HepG2 (cell line): ENCODE measurements around the gene DPP7. TPM values are rescaled to one million over a fixed set of nuclear protein-coding genes. Genes with fewer than 3 reads are reported as not detected.

Experiments
- AGO2 ChIP-seq: fragments of 200-400 bp; formaldehyde crosslinking; optimal IDR thresholded peaks from 2 replicates; pipeline ENCODE3; 2017; ENCODE audit warnings: mild to moderate bottlenecking, low read depth, low read length, moderate library complexity
- BORCS8-MEF2B ChIP-seq: sonication (generic); formaldehyde crosslinking; IDR thresholded peaks from 2 replicates; pipeline ENCODE4 v1.8.0; 2022; ENCODE audit warnings: mild to moderate bottlenecking, missing genetic modification reagents
- FOXA1 ChIP-seq, 2 experiments: fragments of 450-650 bp in 1 of 2; sonication (generic) in 1 of 2; formaldehyde crosslinking in 1 of 2; IDR thresholded peaks; 2 replicates each; pipeline versions ENCODE4 v1.4.0 to v1.6.1; 2016 to 2020; ENCODE audit warnings: missing genetic modification reagents in 1 of 2
- HIVEP1 ChIP-seq: sonication (generic); formaldehyde crosslinking; IDR thresholded peaks from 2 replicates; pipeline ENCODE4 v1.4.0; 2020; ENCODE audit warnings: mild to moderate bottlenecking, missing genetic modification reagents
- JARID2 ChIP-seq: sonication (generic); formaldehyde crosslinking; IDR thresholded peaks from 2 replicates; pipeline ENCODE4 v1.8.1; 2023; ENCODE audit warnings: missing genetic modification reagents, inconsistent platforms; ENCODE audit not compliant: insufficient replicate concordance
- KLF16 ChIP-seq, 2 experiments: sonication (generic) in 1 of 2; formaldehyde crosslinking in 1 of 2; IDR thresholded peaks; 2 replicates each; pipeline versions ENCODE4 v1.6.1 to v1.8.0; 2016 to 2023; ENCODE audit warnings: missing genetic modification reagents in 2 of 2, missing compliant biosample characterization in 1 of 2
- MIXL1 ChIP-seq: IDR thresholded peaks from 2 replicates; pipeline ENCODE4 v1.6.1; 2016
- NR2F2 ChIP-seq: IDR thresholded peaks from 2 replicates; pipeline ENCODE4 v1.6.1; 2012; ENCODE audit warnings: low read depth, inconsistent platforms, borderline replicate concordance
- PITX1 ChIP-seq: sonication (generic); formaldehyde crosslinking; IDR thresholded peaks from 2 replicates; pipeline ENCODE4 v1.5.1; 2020; ENCODE audit warnings: mild to moderate bottlenecking, missing genetic modification reagents
- POLR2AphosphoS2 ChIP-seq: IDR thresholded peaks from 2 replicates; pipeline ENCODE4 v1.6.1; 2011; ENCODE audit warnings: low read depth, low read length, improper control_type of control experiment
- SIX1 ChIP-seq: sonication (generic); formaldehyde crosslinking; IDR thresholded peaks from 2 replicates; pipeline ENCODE4 v1.4.0; 2020; ENCODE audit warnings: missing genetic modification reagents, borderline replicate concordance
- SOX13 ChIP-seq, 3 experiments: fragments of 450-650 bp in 1 of 3; sonication (generic) in 1 of 3; formaldehyde crosslinking in 1 of 3; IDR thresholded peaks in 2 of 3; conservative IDR thresholded peaks in 1 of 3; 2 replicates each; pipeline versions ENCODE4 v1.5.0 to v1.6.1; 2016 to 2020; ENCODE audit warnings: antibody characterized with exemption in 1 of 3, mild to moderate bottlenecking in 1 of 3, missing compliant biosample characterization in 1 of 3, missing genetic modification reagents in 1 of 3, moderate library complexity in 1 of 3
- XBP1 ChIP-seq: sonication (generic); formaldehyde crosslinking; IDR thresholded peaks from 2 replicates; pipeline ENCODE4 v1.5.0; 2020; ENCODE audit warnings: missing genetic modification reagents
- ZNF224 ChIP-seq: sonication (generic); formaldehyde crosslinking; IDR thresholded peaks from 2 replicates; pipeline ENCODE4 v1.5.0; 2020; ENCODE audit warnings: mild to moderate bottlenecking, missing genetic modification reagents
- ZNF292 ChIP-seq: sonication (generic); formaldehyde crosslinking; IDR thresholded peaks from 2 replicates; pipeline ENCODE4 v1.8.1; 2022; ENCODE audit warnings: mild to moderate bottlenecking, low read depth, missing genetic modification reagents, borderline replicate concordance
- ZNF563 ChIP-seq: sonication (generic); formaldehyde crosslinking; IDR thresholded peaks from 2 replicates; pipeline ENCODE4 v1.8.0; 2022; ENCODE audit warnings: mild to moderate bottlenecking, moderate library complexity, missing genetic modification reagents
- ZNF589 ChIP-seq: sonication (generic); formaldehyde crosslinking; conservative IDR thresholded peaks from 2 replicates; pipeline ENCODE4 v1.8.0; 2022; ENCODE audit warnings: mild to moderate bottlenecking, moderate library complexity, missing genetic modification reagents
- ZSCAN21 ChIP-seq: sonication (generic); formaldehyde crosslinking; IDR thresholded peaks from 2 replicates; pipeline ENCODE4 v1.8.0; 2022; ENCODE audit warnings: mild to moderate bottlenecking, missing genetic modification reagents, moderate library complexity, borderline replicate concordance
- polyA plus RNA-seq, 8 experiments: library from polyadenylated mRNA; depleted of rRNA in 3 of 8; stranded (reverse) in 7 of 8; unstranded in 1 of 8; fragments of >200 nt; fragmentation: Illumina TruSeq in 4 of 8; extraction: Trizol in 4 of 8; gene quantifications; 2 replicates each; pipeline versions ENCODE4 v1.2.1 to v1.2.3, GENCODE V29; 2011 to 2016; ENCODE audit warnings: low read depth in 4 of 8, missing spikeins in 1 of 8, mixed read lengths in 1 of 8; ENCODE audit not compliant: insufficient read depth in 1 of 8
- total RNA-seq, 5 experiments: library from RNA; depleted of rRNA; stranded (reverse); fragments of >200 nt; fragmentation: Illumina TruSeq; extraction: Trizol; gene quantifications; 2 replicates each; pipeline ENCODE4 v1.2.3, GENCODE V29; 2016; ENCODE audit warnings: low read depth in 1 of 5
- TF ChIP-seq, protein P1 (sequence below): sonication (generic); formaldehyde crosslinking; IDR thresholded peaks from 2 replicates; pipeline ENCODE4 v1.4.0; 2020; ENCODE audit warnings: missing genetic modification reagents
- TF ChIP-seq, protein P2 (sequence below): sonication (generic); formaldehyde crosslinking; IDR thresholded peaks from 2 replicates; pipeline ENCODE4 v1.5.0; 2020; ENCODE audit warnings: mild to moderate bottlenecking, missing genetic modification reagents
- TF ChIP-seq, protein P3 (sequence below): sonication (generic); formaldehyde crosslinking; IDR thresholded peaks from 2 replicates; pipeline ENCODE4 v1.9.0; 2021; ENCODE audit warnings: missing genetic modification reagents, mild to moderate bottlenecking, borderline replicate concordance

DPP7 gene
- total and polyA plus RNA-seq, 2 of the 13 experiments (the other 11 are each of a cell fraction or from before 2014, with no cell fraction given): 1.2 to 4.5 TPM

DNA sequence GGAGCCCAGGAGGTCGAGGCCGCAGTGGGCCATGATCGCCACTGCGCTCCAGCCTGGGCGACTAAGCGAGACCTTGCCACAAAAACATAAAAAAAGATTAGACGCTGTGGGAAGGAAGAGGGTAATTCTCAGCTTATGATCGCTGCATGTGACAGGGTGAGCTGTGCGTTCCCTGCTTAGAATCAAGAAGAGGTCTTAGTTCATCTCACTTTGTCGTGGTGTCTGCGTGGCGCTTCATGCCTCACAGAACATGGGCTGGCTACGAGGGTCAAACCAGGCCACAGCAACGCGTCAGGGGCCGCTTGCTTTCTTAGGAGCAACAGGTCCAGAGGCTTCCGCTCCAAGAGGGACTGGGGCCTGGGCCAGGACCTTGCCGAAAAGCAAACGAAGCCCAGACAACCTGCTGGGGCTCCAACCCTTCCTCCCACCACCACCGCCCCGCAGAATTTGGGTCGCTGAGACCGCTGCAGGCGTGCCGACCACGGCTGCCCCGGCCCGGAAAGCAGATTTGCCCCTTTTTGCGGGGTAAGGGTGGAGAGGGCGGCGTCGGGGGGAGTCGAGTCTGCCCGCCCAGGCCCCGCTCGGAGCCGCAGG lies 14.4 kb upstream of the DPP7 start (continued):
- TF ChIP-seq MIXL1 (CRISPR knock-in tag) (no peak), XBP1 (no peak), JARID2 (CRISPR knock-in tag) (no peak), ZNF224 (CRISPR knock-in tag) (no peak), HIVEP1 (no peak), KLF16 (CRISPR knock-in tag; IDR thresholded peaks at IDR 0.05) (no peak; a peak in 1 of 4 replicates), ZSCAN21 (CRISPR knock-in tag) (no peak), SOX13 (IDR thresholded peaks at IDR 0.05) (no peak), SOX13 (CRISPR knock-in tag; conservative IDR thresholded peaks at IDR 0.05 in 1 of 2, IDR thresholded peaks at IDR 0.05 in 1 of 2) (no peak), PITX1 (CRISPR knock-in tag) (no peak), ZNF563 (peak; percentile 59; the same call in 1 of the 2 replicates), FOXA1 (IDR thresholded peaks at IDR 0.05) (no peak), FOXA1 (CRISPR knock-in tag; IDR thresholded peaks at IDR 0.05) (no peak), SIX1 (CRISPR knock-in tag) (no peak), AGO2 (no peak), NR2F2 (no peak), ZNF589 (CRISPR knock-in tag) (peak; percentile 25; the same call in 1 of the 2 replicates), POLR2AphosphoS2 (no peak), BORCS8-MEF2B (CRISPR knock-in tag) (peak; percentile 12; the same call in 1 of the 2 replicates), ZNF292 (CRISPR knock-in tag) (no peak)
- TF ChIP-seq, protein P1, sequence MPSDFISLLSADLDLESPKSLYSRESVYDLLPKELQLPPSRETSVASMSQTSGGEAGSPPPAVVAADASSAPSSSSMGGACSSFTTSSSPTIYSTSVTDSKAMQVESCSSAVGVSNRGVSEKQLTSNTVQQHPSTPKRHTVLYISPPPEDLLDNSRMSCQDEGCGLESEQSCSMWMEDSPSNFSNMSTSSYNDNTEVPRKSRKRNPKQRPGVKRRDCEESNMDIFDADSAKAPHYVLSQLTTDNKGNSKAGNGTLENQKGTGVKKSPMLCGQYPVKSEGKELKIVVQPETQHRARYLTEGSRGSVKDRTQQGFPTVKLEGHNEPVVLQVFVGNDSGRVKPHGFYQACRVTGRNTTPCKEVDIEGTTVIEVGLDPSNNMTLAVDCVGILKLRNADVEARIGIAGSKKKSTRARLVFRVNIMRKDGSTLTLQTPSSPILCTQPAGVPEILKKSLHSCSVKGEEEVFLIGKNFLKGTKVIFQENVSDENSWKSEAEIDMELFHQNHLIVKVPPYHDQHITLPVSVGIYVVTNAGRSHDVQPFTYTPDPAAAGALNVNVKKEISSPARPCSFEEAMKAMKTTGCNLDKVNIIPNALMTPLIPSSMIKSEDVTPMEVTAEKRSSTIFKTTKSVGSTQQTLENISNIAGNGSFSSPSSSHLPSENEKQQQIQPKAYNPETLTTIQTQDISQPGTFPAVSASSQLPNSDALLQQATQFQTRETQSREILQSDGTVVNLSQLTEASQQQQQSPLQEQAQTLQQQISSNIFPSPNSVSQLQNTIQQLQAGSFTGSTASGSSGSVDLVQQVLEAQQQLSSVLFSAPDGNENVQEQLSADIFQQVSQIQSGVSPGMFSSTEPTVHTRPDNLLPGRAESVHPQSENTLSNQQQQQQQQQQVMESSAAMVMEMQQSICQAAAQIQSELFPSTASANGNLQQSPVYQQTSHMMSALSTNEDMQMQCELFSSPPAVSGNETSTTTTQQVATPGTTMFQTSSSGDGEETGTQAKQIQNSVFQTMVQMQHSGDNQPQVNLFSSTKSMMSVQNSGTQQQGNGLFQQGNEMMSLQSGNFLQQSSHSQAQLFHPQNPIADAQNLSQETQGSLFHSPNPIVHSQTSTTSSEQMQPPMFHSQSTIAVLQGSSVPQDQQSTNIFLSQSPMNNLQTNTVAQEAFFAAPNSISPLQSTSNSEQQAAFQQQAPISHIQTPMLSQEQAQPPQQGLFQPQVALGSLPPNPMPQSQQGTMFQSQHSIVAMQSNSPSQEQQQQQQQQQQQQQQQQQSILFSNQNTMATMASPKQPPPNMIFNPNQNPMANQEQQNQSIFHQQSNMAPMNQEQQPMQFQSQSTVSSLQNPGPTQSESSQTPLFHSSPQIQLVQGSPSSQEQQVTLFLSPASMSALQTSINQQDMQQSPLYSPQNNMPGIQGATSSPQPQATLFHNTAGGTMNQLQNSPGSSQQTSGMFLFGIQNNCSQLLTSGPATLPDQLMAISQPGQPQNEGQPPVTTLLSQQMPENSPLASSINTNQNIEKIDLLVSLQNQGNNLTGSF (CRISPR knock-in tag): no peak
- TF ChIP-seq, protein P2, sequence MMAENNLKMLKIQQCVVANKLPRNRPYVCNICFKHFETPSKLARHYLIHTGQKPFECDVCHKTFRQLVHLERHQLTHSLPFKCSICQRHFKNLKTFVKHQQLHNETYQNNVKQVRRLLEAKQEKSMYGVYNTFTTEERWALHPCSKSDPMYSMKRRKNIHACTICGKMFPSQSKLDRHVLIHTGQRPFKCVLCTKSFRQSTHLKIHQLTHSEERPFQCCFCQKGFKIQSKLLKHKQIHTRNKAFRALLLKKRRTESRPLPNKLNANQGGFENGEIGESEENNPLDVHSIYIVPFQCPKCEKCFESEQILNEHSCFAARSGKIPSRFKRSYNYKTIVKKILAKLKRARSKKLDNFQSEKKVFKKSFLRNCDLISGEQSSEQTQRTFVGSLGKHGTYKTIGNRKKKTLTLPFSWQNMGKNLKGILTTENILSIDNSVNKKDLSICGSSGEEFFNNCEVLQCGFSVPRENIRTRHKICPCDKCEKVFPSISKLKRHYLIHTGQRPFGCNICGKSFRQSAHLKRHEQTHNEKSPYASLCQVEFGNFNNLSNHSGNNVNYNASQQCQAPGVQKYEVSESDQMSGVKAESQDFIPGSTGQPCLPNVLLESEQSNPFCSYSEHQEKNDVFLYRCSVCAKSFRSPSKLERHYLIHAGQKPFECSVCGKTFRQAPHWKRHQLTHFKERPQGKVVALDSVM: 0 out of 2 replicates have a peak, but pooled peaks have one; percentile 19
- TF ChIP-seq, protein P3, sequence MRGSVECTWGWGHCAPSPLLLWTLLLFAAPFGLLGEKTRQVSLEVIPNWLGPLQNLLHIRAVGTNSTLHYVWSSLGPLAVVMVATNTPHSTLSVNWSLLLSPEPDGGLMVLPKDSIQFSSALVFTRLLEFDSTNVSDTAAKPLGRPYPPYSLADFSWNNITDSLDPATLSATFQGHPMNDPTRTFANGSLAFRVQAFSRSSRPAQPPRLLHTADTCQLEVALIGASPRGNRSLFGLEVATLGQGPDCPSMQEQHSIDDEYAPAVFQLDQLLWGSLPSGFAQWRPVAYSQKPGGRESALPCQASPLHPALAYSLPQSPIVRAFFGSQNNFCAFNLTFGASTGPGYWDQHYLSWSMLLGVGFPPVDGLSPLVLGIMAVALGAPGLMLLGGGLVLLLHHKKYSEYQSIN (CRISPR knock-in tag): no peak
